T-helper 1 cell (primary cell): ENCODE results near the gene TRDMT1.

Experiments
- DNase-seq, 5 donors: peaks; one replicate each; pipeline ENCODE4 v3.0.0-alpha.2; 2012 to 2020

Gene TRDMT1

DNA sequence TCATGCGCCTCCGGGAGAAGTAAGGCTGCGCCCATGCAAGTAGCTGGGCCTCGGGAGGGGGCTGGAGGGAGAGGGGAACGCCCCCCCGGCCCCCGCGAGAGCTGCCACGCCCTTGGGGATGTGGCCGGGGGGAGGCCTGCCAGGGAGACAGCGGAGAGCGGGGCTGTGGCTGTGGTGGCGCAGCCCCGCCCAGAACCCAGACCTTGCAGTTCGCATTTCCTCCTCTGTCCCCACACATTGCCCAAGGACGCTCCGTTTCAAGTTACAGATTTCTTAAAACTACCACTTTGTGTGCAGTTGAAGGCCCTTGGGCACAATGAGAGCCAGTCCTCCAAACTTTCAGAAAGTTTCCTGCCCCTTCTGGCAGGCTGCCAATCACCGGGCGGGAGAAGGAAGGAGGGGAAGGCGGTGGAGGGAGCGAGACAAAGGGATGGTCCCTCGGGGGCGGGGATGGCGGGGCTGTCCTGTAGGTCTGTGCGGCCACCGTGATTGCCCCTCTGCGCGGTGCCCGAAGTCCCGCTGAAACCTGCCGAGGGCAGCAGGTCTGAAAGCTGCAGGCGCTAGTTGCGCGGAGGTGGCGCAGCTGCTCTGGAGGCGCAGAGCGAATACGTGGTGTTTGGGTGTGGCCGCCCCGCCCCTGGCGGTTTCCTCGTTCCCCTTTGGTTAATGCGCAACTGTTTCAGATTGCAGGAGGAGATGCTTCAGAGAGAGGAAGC, 28.7 kb upstream of the TRDMT1 start:
- DNase-seq = peak; percentile 73 to 96 (median 83)

GRCh38 chr10:17229717-17229966, 28.2 kb upstream of the TRDMT1 start:
- DNase-seq = no peak

GRCh38 chr10:17229016-17229716, 27.7 kb upstream of the TRDMT1 start:
- DNase-seq = peak; percentile 65 to 85 (median 70)

DNA sequence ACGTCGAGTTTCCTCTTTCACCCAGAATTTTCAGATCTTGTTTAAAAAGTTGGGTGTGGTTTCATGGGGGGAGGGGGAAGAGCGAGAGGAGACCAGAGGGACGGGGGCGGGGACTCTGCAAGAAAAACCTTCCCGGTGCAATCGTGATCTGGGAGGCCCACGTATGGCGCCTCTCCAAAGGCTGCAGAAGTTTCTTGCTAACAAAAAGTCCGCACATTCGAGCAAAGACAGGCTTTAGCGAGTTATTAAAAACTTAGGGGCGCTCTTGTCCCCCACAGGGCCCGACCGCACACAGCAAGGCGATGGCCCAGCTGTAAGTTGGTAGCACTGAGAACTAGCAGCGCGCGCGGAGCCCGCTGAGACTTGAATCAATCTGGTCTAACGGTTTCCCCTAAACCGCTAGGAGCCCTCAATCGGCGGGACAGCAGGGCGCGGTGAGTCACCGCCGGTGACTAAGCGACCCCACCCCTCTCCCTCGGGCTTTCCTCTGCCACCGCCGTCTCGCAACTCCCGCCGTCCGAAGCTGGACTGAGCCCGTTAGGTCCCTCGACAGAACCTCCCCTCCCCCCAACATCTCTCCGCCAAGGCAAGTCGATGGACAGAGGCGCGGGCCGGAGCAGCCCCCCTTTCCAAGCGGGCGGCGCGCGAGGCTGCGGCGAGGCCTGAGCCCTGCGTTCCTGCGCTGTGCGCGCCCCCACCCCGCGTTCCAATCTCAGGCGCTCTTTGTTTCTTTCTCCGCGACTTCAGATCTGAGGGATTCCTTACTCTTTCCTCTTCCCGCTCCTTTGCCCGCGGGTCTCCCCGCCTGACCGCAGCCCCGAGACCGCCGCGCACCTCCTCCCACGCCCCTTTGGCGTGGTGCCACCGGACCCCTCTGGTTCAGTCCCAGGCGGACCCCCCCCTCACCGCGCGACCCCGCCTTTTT, 26.9 kb upstream of the TRDMT1 start, which contains the start of gene VIM:
TSS of gene VIM (plus strand) at position 151 of the 925 bp plus-strand sequence. CDS start 1,182 bp downstream, outside the sequence.
- DNase-seq = peak; percentile 66 to 96 (median 76)

GRCh38 chr10:17227367-17228090, 26.1 kb upstream of the TRDMT1 start:
- peak in 2 of 5 donors; percentile 16 to 83 for DNase-seq

DNA sequence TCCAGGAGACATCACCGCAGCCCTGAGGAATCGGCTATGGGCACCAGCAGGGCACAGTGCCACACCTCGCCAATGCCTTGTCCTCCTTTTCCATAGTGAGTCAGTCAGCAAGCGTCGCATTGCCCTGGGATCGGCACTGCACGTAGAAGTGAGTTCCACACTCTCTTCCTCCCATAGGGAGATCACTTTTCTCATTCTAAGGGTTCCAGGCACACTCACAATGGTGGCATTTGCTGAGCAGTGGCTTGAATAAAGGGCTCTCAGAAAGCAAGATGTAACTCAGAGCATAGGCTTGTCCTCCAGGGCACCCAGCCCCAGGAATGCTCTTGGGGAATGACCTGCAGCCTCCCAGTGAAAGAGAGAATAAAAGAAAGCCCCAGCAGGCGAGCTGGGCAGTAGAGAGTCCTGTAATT, 25.4 kb upstream of the TRDMT1 start:
- no peak for DNase-seq

DNA sequence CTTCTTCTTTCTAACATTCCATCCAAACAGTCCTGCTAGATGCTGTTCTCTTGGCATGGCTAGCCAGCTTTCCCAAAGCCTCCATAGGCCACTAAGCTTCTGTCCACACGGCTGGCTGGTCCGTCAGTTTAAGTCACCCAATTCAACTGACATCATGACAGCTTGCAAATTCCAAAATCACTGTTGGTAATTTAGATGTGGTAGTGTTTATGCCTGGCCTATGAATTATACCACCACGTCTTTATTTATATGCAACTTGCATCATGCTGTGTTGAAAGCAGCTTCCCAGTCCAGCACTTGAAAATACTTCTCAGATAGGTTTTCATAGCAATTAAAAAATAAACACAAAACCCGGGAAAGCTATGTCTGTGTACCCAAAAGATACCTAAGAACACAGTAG, 24.3 kb upstream of the TRDMT1 start:
- DNase-seq = no peak

GRCh38 chr10:17222329-17222728, 20.9 kb upstream of the TRDMT1 start:
- no peak for DNase-seq

DNA sequence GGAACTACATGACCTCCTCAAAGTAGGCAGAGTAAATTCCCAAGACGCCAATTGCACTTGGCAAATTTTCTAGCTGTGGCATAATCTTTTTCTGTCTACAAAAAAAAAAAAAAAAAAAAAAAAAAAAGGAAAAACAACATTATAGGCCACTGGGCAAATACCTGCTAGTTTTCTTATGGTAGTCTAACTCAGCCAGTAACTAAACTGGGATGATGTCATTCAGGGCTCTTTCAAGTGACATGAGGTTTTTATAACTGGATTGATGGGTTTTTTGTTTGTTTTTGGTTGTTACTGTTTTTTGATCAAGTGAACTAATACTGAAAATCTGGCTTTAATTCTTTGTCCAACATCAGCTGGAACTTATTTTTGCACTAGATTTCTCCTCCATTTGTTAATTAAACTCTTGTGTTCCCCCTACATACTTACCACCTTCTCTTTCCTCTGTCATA, 19.2 kb upstream of the TRDMT1 start:
- DNase-seq = no peak

GRCh38 chr10:17219024-17219423, 17.6 kb upstream of the TRDMT1 start:
- DNase-seq = no peak

DNA sequence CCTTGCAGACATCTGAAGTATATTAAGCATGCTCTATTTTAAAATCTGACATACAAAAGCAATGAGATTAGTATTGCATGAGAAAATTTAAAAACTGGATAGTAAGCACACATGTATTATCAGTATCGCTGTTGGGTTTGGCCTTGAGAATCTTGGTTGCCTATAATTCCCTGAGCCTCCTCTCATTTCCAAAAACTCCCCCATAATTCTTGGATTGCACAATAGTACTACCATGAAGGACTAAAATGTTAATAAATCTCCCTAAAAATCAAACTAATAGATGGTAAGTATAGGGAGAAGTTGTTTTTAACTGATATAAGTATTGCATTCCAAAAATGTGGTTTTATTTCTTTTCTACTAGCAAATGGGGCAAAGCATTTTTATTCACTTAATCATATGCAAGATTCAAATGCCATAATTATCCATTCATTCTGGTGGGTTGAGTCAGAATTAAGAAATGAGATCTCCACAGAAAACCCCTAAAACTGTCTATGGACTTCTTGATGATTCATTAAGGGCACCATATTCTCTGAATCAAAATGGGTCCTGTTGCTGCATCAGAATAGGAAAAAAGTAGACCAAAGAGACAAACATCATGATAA, 16.3 kb upstream of the TRDMT1 start:
- no peak for DNase-seq

- DNase-seq = no peak
These were observed 15.5 kb upstream of the TRDMT1 start for GRCh38 chr10:17216901-17217395.

GRCh38 chr10:17216217-17216900, 14.9 kb upstream of the TRDMT1 start:
- peak in 1 of 5 donors; percentile 92 for DNase-seq

- no peak for DNase-seq
These were observed 14.3 kb upstream of the TRDMT1 start for GRCh38 chr10:17215782-17216122.

DNA sequence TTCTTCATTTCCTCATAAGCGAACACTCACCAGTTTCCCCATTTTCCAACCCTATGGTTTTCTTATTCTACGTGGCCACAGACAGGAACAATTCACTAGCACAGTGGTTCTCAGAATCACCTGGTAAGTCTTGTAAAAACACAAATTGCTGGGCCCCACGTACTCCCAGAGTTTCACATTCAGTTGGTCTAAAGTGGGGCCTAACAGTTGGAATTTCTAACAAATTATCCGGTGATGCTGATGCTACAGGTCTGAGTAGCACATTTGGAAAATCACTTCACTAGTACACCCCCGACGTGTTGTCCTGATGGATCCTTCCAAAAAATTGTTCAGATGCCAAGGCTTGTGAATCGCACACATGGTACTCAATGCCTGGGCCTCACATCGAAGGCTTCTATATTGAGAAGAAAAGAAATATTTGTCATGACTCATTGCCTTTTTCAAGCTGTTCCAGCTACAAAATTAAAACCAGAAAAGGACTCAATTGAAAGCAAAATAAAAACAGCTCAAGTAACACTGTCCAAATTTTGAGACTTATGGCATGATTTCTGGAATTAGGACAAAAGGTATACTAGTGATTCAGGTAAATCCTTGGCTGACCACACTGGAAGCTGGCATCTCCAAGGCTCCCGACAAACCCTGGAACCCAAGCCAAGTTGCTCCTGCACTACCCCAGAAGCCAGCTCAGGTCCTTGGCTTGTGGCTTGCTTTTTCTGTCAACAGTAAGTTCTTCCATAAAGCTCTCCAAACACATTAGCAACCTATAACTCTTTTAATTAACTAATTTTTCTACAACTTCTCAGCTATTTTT, 13.7 kb upstream of the TRDMT1 start:
- no peak for DNase-seq

GRCh38 chr10:17214526-17214925, 13.1 kb upstream of the TRDMT1 start:
- no peak for DNase-seq

GRCh38 chr10:17213646-17214349, 12.3 kb upstream of the TRDMT1 start:
- DNase-seq = no peak

GRCh38 chr10:17212802-17213221, 11.3 kb upstream of the TRDMT1 start:
- no peak for DNase-seq

DNA sequence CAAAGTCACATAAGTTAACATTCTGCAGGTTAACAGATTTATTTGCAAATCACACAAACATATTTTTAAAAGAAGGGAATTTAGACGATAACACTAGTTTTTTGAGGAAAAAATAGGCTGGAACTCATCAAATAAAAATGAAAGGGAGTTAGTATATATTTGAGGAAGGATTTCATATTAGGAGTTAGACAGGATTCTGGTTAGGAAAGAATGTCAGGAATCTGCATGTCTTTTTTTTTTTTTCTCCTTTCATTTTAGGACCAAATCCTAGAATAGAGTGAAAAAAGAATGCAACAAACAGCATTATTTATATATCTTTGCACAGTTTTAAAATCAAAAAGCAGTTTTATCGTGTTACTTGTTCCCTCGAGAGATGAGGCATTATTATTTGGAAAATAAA, 8.9 kb upstream of the TRDMT1 start:
- no peak for DNase-seq

DNA sequence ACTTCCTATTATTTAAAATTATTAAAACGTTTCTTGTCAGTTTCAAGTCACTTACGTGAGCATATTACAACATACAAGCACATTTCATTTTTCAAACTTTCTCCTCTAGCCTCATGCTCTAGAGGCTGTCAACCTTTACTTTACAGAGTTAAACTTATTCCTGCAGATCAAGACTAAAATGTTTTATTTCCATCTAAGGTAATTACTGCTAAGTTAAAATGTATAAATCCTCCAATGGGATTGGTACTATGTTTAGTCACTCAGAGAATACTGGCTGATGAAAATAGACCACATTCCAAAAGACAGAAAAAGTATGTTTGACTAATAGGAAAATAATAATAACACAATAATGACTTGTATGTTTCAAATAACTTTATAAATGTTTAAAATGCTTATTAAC, 8.4 kb upstream of the TRDMT1 start:
- DNase-seq = no peak
